ENCODE results near the gene DNAJC6. TPM values are rescaled to one million over a fixed set of nuclear protein-coding genes. Genes with fewer than 3 reads are reported as not detected.
A peak's percentile ranks its signal among the peaks of the same experiment; 100 is the strongest.

Gene DNAJC6
- total RNA-seq, 8 experiments from 2014 or later = 7.1 to 76.8 (median 41.3) TPM

DNA sequence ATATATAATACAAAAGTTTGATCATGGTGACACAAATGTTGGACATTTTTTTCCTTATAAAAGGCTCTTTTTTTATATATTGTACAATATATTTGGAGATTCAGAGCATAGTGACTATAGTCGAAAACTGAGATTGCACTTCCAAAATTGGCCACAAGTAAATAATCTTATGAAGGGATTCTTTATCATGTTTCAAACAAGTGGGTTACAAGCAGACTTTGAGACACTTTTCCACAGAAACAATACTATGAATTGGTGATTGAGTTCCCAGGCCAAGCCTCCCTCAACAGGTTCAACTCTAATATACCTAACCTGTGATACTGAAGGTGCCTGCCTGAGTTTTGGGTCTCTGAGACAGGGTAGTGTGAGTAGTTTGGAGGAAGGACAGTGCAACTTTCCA is 124.9 kb downstream of the DNAJC6 start:
- no peak for ATAC-seq (replicated peaks in 6 of 8)
- WGBS, 10 experiments = 86 to 100% (median 100%) methylated on average over 1 of the region's 1 CpG; no CpG with 5 or more reads in 2 of the 10 experiments
- in situ Hi-C loops (cut with MboI; ENCODE audit: low pct_unique_long_range_greater_than_20kb in 2 of 9, low sequenced_read_pairs in 9 of 9, unreplicated experiment in 9 of 9) = loop anchor here in 5 of 9 experiments (10.0 to 25.0 kb wide), 4 partner anchors 228 to 503 kb away; no protein-coding TSS in a partner anchor
- Histone ChIP-seq H3K4me1 (replicated peaks in 1 of 2) (no peaks in the 10 kb centered on the region), H3K4me3 (no peak overlapping the region), H3K27ac (no peak overlapping the region)

DNA sequence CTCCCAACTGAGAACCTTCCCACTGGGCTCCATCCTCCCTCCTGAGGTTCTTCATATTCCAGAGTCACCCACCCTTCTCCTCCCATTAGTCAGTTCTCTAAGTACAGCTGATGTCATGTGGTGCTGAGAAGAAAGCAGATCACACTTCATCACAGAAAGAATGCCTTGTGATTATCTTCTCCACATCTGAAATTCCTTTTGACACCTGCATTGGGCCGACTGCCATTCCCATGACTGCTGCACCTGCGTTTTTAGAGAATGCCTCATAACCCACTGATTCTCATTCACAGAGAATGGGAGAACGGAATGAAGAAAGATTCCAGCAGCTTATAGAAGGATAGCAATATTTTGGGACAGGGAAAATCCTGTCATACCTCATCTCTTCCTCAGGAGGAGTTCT is 125.4 kb downstream of the DNAJC6 start:
- Histone ChIP-seq H3K4me3 (no peak overlapping the region), H3K4me1 (replicated peaks in 1 of 2) (no peaks in the 10 kb centered on the region), H3K27ac (no peak overlapping the region)
- 63 to 100% (median 88%) methylated on average over 1 to 3 of the region's 3 CpGs; no CpG with 5 or more reads in 2 of the 10 experiments for WGBS, 10 experiments
- no peak for ATAC-seq (replicated peaks in 6 of 8)
- in situ Hi-C loops (cut with MboI; ENCODE audit: low pct_unique_long_range_greater_than_20kb in 2 of 9, low sequenced_read_pairs in 9 of 9, unreplicated experiment in 9 of 9) = loop anchor here in 5 of 9 experiments (10.0 to 25.0 kb wide), 4 partner anchors 228 to 503 kb away; no protein-coding TSS in a partner anchor

DNA sequence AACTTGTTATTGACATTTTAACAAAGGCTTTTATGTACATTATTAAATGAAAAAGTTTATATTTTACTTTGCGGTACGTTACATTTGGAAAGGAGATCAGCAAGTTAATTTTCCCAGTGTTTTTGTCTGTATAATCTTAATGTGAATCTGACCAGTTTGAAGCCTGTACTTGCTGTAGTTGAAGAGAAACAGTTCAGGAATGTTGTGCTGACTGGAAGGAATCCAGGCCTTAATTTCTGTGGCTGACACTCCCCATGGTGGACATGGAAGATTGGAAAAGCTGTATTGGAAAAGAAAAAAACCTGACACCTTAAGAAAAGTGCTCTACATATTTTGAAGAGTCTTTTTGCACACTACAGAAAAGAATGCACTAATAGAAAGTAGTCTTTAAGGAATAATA is 126.6 kb downstream of the DNAJC6 start:
- H3K4me3 ChIP-seq = no peak overlapping the region
- ATAC-seq (replicated peaks in 6 of 8) = peak in 1 of 8 experiments; percentile 25
- WGBS, 10 experiments = 80 to 100% (median 98%) methylated on average over 1 to 2 of the region's 2 CpGs; no CpG with 5 or more reads in 2 of the 10 experiments
- H3K27ac ChIP-seq = no peak overlapping the region
- in situ Hi-C loops (cut with MboI; ENCODE audit: low pct_unique_long_range_greater_than_20kb in 2 of 9, low sequenced_read_pairs in 9 of 9, unreplicated experiment in 9 of 9) = loop anchor here in 5 of 9 experiments (10.0 to 25.0 kb wide), 4 partner anchors 226 to 501 kb away; no protein-coding TSS in a partner anchor
- peaks cover 0 to 6% of the 10 kb centered on the region in 2 donors for H3K4me1 ChIP-seq (replicated peaks in 1 of 2)

DNA sequence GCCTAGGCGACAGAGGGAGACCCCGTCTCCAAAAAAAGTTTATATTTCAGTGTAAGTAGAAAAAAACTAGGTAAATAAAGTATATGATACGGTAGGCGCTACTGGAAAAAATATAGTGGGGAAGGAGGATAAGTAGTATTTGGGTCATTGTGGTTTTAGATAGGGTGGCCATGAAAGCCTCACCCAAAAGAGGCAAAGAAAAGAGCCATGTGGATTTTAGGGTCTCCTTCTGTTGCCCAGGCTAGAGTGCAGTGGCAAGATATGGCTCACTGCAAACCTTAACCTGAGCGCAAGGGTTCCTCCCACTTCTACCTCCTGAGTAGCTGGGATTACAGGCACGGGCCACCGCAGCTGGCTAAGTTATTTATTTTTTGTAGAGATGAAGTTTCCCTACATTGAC is 128.3 kb downstream of the DNAJC6 start:
- H3K4me3 ChIP-seq = no peak overlapping the region
- 70 to 100% (median 97%) methylated on average over 2 to 7 of the region's 7 CpGs for WGBS, 10 experiments
- no peak overlapping the region for H3K27ac ChIP-seq
- peaks cover 0 to 10% of the 10 kb centered on the region in 2 donors for H3K4me1 ChIP-seq (replicated peaks in 1 of 2)
- in situ Hi-C loops (cut with MboI; ENCODE audit: low pct_unique_long_range_greater_than_20kb in 2 of 9, low sequenced_read_pairs in 9 of 9, unreplicated experiment in 9 of 9) = loop anchor here in 5 of 9 experiments (10.0 to 25.0 kb wide), 4 partner anchors 225 to 500 kb away; no protein-coding TSS in a partner anchor
- no peak for ATAC-seq (replicated peaks in 6 of 8)

DNA sequence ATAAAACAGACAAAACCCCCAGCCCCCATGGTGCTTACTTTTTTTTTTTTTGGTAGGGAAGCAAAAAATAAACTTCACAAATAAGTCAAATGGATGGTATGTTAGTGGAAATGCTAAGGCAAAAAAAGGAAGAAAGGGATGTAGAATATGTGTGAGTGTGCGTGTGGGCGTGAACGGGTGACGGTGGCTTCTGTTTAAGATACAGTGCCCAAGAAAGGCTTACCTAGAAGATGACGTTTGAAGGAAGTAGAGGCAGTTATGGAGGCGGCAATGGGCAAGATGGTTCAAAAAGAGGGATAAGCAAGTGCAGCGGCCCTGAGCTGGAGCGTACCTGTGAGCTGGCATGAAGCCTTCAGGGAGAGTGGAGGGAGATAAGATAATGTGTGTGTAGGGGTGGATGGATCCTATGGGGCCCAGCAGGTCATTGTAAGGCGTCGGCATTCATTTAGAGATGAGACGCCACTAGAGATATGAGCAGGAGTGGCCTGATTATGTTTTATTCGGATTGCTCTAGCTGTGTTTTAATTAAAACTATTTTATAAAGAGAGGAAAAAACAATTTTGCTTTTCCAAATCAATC is 131.1 kb downstream of the DNAJC6 start:
- no peak overlapping the region for H3K4me3 ChIP-seq
- WGBS, 10 experiments = 78 to 100% (median 91%) methylated on average over 2 to 12 of the region's 12 CpGs
- H3K4me1 ChIP-seq (replicated peaks in 1 of 2) = peaks cover 0 to 10% of the 10 kb centered on the region in 2 donors
- H3K27ac ChIP-seq = peak overlapping the region in 1 of 2 donors; percentile 42
- in situ Hi-C loops (cut with MboI; ENCODE audit: low pct_unique_long_range_greater_than_20kb in 2 of 9, low sequenced_read_pairs in 9 of 9, unreplicated experiment in 9 of 9) = loop anchor here in 4 of 9 experiments (25.0 kb wide), 3 partner anchors 222 to 497 kb away; no protein-coding TSS in a partner anchor
- peak in 5 of 8 experiments; percentile 24 to 82 (median 68) for ATAC-seq (replicated peaks in 6 of 8)

DNA sequence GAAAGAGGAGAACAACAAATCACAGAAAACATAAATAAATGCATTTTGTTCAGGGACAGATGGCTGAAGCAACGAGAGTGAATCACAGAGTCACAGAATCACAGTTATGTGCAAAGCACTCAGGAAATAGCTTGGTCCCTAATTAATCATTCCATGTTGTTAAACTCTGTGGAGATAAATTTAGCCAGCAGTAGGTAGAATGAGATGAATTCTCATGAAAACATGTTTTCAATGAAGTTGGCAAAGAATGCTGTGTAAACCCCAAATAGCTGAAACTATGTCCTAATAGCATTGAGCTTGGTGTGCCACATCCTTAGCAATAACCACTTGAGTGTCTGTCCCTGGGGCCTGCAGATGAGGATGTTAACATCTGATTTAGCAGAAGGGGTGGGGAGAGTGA is 131.6 kb downstream of the DNAJC6 start:
- WGBS, 10 experiments = 0 to 55% (median 33%) methylated on average over 1 of the region's 1 CpG; no CpG with 5 or more reads in 3 of the 10 experiments
- ATAC-seq (replicated peaks in 6 of 8) = peak in 5 of 8 experiments; percentile 43 to 84 (median 75)
- Histone ChIP-seq H3K27ac (no peak overlapping the region), H3K4me1 (replicated peaks in 1 of 2) (peaks cover 0 to 10% of the 10 kb centered on the region in 2 donors), H3K4me3 (no peak overlapping the region)
- in situ Hi-C loops (cut with MboI; ENCODE audit: low pct_unique_long_range_greater_than_20kb in 2 of 9, low sequenced_read_pairs in 9 of 9, unreplicated experiment in 9 of 9) = loop anchor here in 4 of 9 experiments (25.0 kb wide), 3 partner anchors 221 to 496 kb away; no protein-coding TSS in a partner anchor

DNA sequence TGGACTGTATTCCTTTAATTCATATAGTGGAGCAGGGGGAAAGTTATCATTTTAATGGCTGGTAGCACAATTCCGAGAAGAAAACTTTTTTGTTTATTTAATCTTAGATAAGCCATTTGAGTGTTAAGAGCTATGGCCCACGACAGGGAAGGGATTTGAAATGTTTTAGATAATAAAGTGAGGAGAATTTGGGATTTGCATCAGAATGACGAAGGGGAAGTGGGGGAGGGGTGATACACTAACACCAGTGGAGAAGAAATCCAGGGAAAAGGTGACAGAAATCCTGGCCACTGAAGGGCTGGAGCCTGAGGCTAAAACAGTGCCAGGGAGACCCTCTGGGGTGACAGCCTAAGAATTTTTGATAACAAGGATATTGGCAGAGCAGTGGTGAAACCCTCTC is 132.1 kb downstream of the DNAJC6 start:
- in situ Hi-C loops (cut with MboI; ENCODE audit: low pct_unique_long_range_greater_than_20kb in 2 of 9, low sequenced_read_pairs in 9 of 9, unreplicated experiment in 9 of 9) = loop anchor here in 4 of 9 experiments (25.0 kb wide), 3 partner anchors 221 to 496 kb away; no protein-coding TSS in a partner anchor
- 45 to 94% (median 69%) methylated on average over 1 to 3 of the region's 3 CpGs for WGBS, 10 experiments
- Histone ChIP-seq H3K4me3 (no peak overlapping the region), H3K27ac (no peak overlapping the region), H3K4me1 (replicated peaks in 1 of 2) (peaks cover 0 to 10% of the 10 kb centered on the region in 2 donors)
- ATAC-seq (replicated peaks in 6 of 8) = no peak

DNA sequence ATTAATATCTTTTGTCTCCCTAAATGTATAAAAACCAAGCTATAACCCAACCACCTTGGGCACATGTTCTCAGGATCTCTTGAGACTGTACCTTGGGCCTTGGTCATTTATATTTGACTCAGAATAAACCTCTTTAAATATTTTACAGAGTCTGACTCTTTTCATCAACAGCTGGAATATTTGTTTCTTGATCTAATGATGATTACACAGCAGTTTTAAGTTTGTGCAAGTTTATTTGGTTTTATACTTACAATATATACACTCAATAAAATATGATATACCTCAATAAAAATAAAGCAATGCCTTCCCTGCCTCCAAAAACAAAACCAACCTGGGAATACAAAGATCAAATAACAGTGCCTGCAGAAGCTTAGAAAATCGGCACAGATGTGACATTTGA is 133.1 kb downstream of the DNAJC6 start:
- ATAC-seq (replicated peaks in 6 of 8) = no peak
- in situ Hi-C loops (cut with MboI; ENCODE audit: low pct_unique_long_range_greater_than_20kb in 2 of 9, low sequenced_read_pairs in 9 of 9, unreplicated experiment in 9 of 9) = loop anchor here in 4 of 9 experiments (25.0 kb wide), 3 partner anchors 220 to 495 kb away; no protein-coding TSS in a partner anchor
- H3K4me3 ChIP-seq = no peak overlapping the region
- 33 to 100% (median 80%) methylated on average over 1 of the region's 1 CpG; no CpG with 5 or more reads in 3 of the 10 experiments for WGBS, 10 experiments
- H3K4me1 ChIP-seq (replicated peaks in 1 of 2) = peaks cover 0 to 10% of the 10 kb centered on the region in 2 donors
- H3K27ac ChIP-seq = no peak overlapping the region

DNA sequence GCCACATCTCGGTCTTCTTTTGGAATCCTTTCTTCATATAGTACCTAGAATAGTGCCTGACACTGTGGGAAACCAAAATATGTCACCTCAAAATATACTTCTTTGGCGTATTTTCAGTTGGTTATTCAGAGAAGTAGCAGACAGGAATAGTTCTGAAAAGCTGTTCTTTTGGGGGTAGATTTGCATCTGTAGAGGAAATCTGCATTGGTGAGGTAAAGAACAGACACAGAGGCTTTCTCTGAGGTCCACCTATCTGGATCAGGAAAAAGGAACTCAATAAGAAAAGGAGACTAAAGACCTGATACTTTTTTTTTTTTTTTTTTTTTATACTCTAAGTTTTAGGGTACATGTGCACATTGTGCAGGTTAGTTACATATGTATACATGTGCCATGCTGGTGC is 134.3 kb downstream of the DNAJC6 start:
- Histone ChIP-seq H3K4me1 (replicated peaks in 1 of 2) (peaks cover 0 to 10% of the 10 kb centered on the region in 2 donors), H3K27ac (no peak overlapping the region), H3K4me3 (no peak overlapping the region)
- in situ Hi-C loops (cut with MboI; ENCODE audit: low pct_unique_long_range_greater_than_20kb in 2 of 9, low sequenced_read_pairs in 9 of 9, unreplicated experiment in 9 of 9) = loop anchor here in 4 of 9 experiments (25.0 kb wide), 3 partner anchors 219 to 494 kb away; no protein-coding TSS in a partner anchor
- WGBS, 10 experiments = 33 to 100% (median 87%) methylated on average over 1 to 2 of the region's 2 CpGs
- ATAC-seq (replicated peaks in 6 of 8) = no peak

DNA sequence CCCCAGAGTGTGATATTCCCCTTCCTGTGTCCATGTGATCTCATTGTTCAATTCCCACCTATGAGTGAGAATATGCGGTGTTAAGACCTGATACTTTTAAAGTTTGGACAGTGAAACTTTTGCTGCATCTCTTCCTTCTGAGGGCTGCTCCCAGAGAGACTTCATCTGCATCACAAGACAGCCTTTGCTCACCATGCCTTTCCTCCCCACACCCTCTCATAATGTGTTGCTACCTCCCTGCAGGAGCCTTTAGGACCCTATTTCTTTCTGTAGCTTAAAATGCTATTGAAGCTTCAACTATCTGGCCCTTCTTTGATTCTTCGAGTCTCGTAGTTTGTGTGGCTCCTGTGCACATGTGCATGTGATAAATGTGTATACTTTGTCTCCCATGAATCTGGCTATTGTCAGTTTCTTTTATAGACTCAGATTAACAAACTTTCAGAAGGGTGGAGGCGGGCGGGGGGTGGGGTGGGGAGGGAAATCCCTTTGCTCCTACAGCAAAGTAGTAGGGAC is 134.8 kb downstream of the DNAJC6 start:
- peak in 1 of 8 experiments; percentile 31 for ATAC-seq (replicated peaks in 6 of 8)
- H3K4me3 ChIP-seq = no peak overlapping the region
- peaks cover 0 to 10% of the 10 kb centered on the region in 2 donors for H3K4me1 ChIP-seq (replicated peaks in 1 of 2)
- WGBS, 10 experiments = 30 to 95% (median 39%) methylated on average over 2 to 3 of the region's 5 CpGs; no CpG with 5 or more reads in 6 of the 10 experiments
- in situ Hi-C loops (cut with MboI; ENCODE audit: low pct_unique_long_range_greater_than_20kb in 2 of 9, low sequenced_read_pairs in 9 of 9, unreplicated experiment in 9 of 9) = loop anchor here in 4 of 9 experiments (25.0 kb wide), 3 partner anchors 218 to 493 kb away; no protein-coding TSS in a partner anchor
- no peak overlapping the region for H3K27ac ChIP-seq

DNA sequence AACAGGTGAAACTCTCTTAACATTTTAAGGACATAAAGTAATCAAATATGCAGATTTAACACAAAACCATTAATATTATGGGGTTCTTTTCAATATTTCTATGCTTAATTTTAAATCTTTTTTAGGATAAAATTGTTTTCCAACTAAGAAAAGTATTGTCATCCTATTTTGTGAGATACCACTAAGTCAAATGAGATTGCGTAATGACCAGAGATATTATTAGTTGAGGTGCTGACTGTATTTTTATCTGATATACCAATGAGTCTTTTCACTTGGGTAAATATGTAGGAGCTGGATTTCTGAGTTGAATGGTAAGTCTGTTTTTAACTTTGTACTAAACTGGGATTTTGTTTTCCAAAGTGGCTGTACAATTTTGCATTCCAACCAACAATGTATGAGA is 136.5 kb downstream of the DNAJC6 start:
- Histone ChIP-seq H3K4me3 (no peak overlapping the region), H3K4me1 (replicated peaks in 1 of 2) (peaks cover 0 to 6% of the 10 kb centered on the region in 2 donors), H3K27ac (no peak overlapping the region)
- in situ Hi-C loops (cut with MboI; ENCODE audit: low pct_unique_long_range_greater_than_20kb in 2 of 9, low sequenced_read_pairs in 9 of 9, unreplicated experiment in 9 of 9) = loop anchor here in 4 of 9 experiments (25.0 kb wide), 3 partner anchors 216 to 491 kb away; no protein-coding TSS in a partner anchor
- 86 to 100% (median 100%) methylated on average over 1 of the region's 1 CpG; no CpG with 5 or more reads in 2 of the 10 experiments for WGBS, 10 experiments
- no peak for ATAC-seq (replicated peaks in 6 of 8)

DNA sequence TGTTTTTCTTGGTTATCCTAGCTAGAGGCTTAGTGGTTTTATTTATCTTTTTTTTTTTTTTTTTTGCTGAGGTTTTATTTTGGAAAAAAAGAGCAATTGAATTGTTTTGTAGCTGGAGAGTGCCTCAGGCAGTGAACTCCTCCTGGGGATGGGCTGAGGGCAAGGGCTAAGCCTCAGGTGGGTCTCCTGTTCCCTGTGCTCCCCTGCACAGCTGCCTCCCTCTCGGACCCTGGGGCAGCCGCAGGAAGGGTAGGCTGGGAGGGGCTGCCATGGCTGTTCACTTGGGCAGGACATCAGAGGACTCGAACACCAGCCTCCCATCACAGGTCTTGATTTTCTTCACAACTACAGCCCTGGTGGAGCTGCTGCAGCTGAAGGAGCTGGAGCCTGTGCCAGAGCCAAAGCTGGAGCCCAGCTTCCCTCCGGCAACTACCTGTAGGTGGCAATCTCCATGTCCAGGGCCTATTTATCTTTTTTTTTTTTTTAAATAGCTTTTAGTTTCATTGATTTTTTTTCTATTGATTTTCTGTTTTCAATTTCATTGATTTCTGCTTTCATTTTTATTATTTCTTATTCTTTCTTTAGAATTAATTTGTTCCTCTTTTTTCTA is 140.0 kb downstream of the DNAJC6 start:
- WGBS, 10 experiments = 50 to 100% (median 90%) methylated on average over 1 to 4 of the region's 4 CpGs
- no peak overlapping the region for H3K4me3 ChIP-seq
- H3K27ac ChIP-seq = no peak overlapping the region
- in situ Hi-C loops (cut with MboI; ENCODE audit: low pct_unique_long_range_greater_than_20kb in 2 of 9, low sequenced_read_pairs in 9 of 9, unreplicated experiment in 9 of 9) = loop anchor here in 4 of 9 experiments (25.0 kb wide), 3 partner anchors 213 to 488 kb away; no protein-coding TSS in a partner anchor
- no peaks in the 10 kb centered on the region for H3K4me1 ChIP-seq (replicated peaks in 1 of 2)
- no peak for ATAC-seq (replicated peaks in 6 of 8)
